ENCODE results near the gene CTNND2.

CTNND2 gene

GRCh38 chr5:11239261-11240015 is 664.8 kb downstream of the CTNND2 start:
- Histone ChIP-seq H3K27ac (ENCODE audit: low read depth, low read length) (no peak overlapping the region), H3K4me1 (ENCODE audit: control insufficient read depth, low read length) (no peaks in the 10 kb centered on the region), H3K4me2 (ENCODE audit: low read length) (no peak overlapping the region), H3K79me2 (ENCODE audit: control insufficient read depth, low read length) (no peaks in the 10 kb centered on the region), H3K9me2 (replicated peaks; ENCODE audit: control insufficient read depth, low read length) (no peaks in the 10 kb centered on the region), H3K4me3 (ENCODE audit: low read length) (no peak overlapping the region), H3K27me3 (ENCODE audit: control insufficient read depth, low read length) (no peaks in the 10 kb centered on the region), H3K9me3 (ENCODE audit: control insufficient read depth, insufficient read depth, low read length) (peaks cover 7% of the 10 kb centered on the region; the same call in 1 of the 2 replicates), H3K36me3 (ENCODE audit: control insufficient read depth, low read length) (no peaks in the 10 kb centered on the region), H4K20me1 (ENCODE audit: control insufficient read depth, insufficient read depth, low read depth, low read length) (no peaks in the 10 kb centered on the region), H3F3A (ENCODE audit: control insufficient read depth, insufficient read depth) (no peaks in the 10 kb centered on the region)
- TF ChIP-seq EZH2phosphoT487 (IDR thresholded peaks at IDR 0.05; ENCODE audit: borderline replicate concordance, low read length) = no peak
- TF ChIP-seq CTCF (IDR thresholded peaks at IDR 0.05; ENCODE audit: low read depth, low read length, poor library complexity, severe bottlenecking) = no peak

- Histone ChIP-seq H3K9me3 (ENCODE audit: control insufficient read depth, insufficient read depth, low read length) (no peaks in the 10 kb centered on the region), H3K27me3 (ENCODE audit: control insufficient read depth, low read length) (no peaks in the 10 kb centered on the region), H3K79me2 (ENCODE audit: control insufficient read depth, low read length) (no peaks in the 10 kb centered on the region), H4K20me1 (ENCODE audit: control insufficient read depth, insufficient read depth, low read depth, low read length) (no peaks in the 10 kb centered on the region), H3F3A (ENCODE audit: control insufficient read depth, insufficient read depth) (no peaks in the 10 kb centered on the region), H3K4me3 (ENCODE audit: low read length) (no peak overlapping the region), H3K36me3 (ENCODE audit: control insufficient read depth, low read length) (no peaks in the 10 kb centered on the region), H3K9me2 (replicated peaks; ENCODE audit: control insufficient read depth, low read length) (no peaks in the 10 kb centered on the region), H3K27ac (ENCODE audit: low read depth, low read length) (no peak overlapping the region), H3K4me2 (ENCODE audit: low read length) (no peak overlapping the region), H3K4me1 (ENCODE audit: control insufficient read depth, low read length) (no peaks in the 10 kb centered on the region)
- TF ChIP-seq CTCF (IDR thresholded peaks at IDR 0.05; ENCODE audit: low read depth, low read length, poor library complexity, severe bottlenecking) (no peak), EZH2phosphoT487 (IDR thresholded peaks at IDR 0.05; ENCODE audit: borderline replicate concordance, low read length) (no peak)
These were observed 669.7 kb downstream of the CTNND2 start for GRCh38 chr5:11234501-11234911.

- no peaks in the 10 kb centered on the region for H3K9me3 ChIP-seq (ENCODE audit: control insufficient read depth, insufficient read depth, low read length)
- no peaks in the 10 kb centered on the region for H3F3A ChIP-seq (ENCODE audit: control insufficient read depth, insufficient read depth)
- no peaks in the 10 kb centered on the region for H4K20me1 ChIP-seq (ENCODE audit: control insufficient read depth, insufficient read depth, low read depth, low read length)
- TF ChIP-seq CTCF (IDR thresholded peaks at IDR 0.05; ENCODE audit: low read depth, low read length, poor library complexity, severe bottlenecking) = no peak
- TF ChIP-seq EZH2phosphoT487 (IDR thresholded peaks at IDR 0.05; ENCODE audit: borderline replicate concordance, low read length) = no peak
- no peaks in the 10 kb centered on the region for H3K4me1 ChIP-seq (ENCODE audit: control insufficient read depth, low read length)
- no peak overlapping the region for H3K27ac ChIP-seq (ENCODE audit: low read depth, low read length)
- H3K9me2 ChIP-seq (replicated peaks; ENCODE audit: control insufficient read depth, low read length) = no peaks in the 10 kb centered on the region
- H3K36me3 ChIP-seq (ENCODE audit: control insufficient read depth, low read length) = no peaks in the 10 kb centered on the region
- H3K27me3 ChIP-seq (ENCODE audit: control insufficient read depth, low read length) = no peaks in the 10 kb centered on the region
- no peak overlapping the region for H3K4me2 ChIP-seq (ENCODE audit: low read length)
- H3K4me3 ChIP-seq (ENCODE audit: low read length) = no peak overlapping the region
- H3K79me2 ChIP-seq (ENCODE audit: control insufficient read depth, low read length) = no peaks in the 10 kb centered on the region
These were observed 673.4 kb downstream of the CTNND2 start for GRCh38 chr5:11230890-11231289.

All from DOHH2 (cell line).